ENCODE results near the gene INPP4A.

Gene INPP4A

GRCh38 chr2:98474979-98475632 is 30.4 kb downstream of the INPP4A start:
- H3K4me3 ChIP-seq (ENCODE audit: low read depth, low read length): no peak overlapping the region

- H3K4me3 ChIP-seq (ENCODE audit: low read depth, low read length): no peak overlapping the region
Observed at GRCh38 chr2:98476192-98476868, 31.7 kb downstream of the INPP4A start.

GRCh38 chr2:98477036-98477435 is 32.4 kb downstream of the INPP4A start:
- H3K4me3 ChIP-seq (ENCODE audit: low read depth, low read length): no peak overlapping the region

GRCh38 chr2:98477506-98477905 is 32.8 kb downstream of the INPP4A start:
- H3K4me3 ChIP-seq (ENCODE audit: low read depth, low read length): no peak overlapping the region

- no peak overlapping the region for H3K4me3 ChIP-seq (ENCODE audit: low read depth, low read length)
Observed at GRCh38 chr2:98478088-98478551, 33.5 kb downstream of the INPP4A start.

GRCh38 chr2:98478907-98479306 is 34.2 kb downstream of the INPP4A start:
- H3K4me3 ChIP-seq (ENCODE audit: low read depth, low read length): no peak overlapping the region

GRCh38 chr2:98479371-98479770 is 34.7 kb downstream of the INPP4A start:
- H3K4me3 ChIP-seq (ENCODE audit: low read depth, low read length): no peak overlapping the region

- no peak overlapping the region for H3K4me3 ChIP-seq (ENCODE audit: low read depth, low read length)
Observed at GRCh38 chr2:98479959-98480524, 35.4 kb downstream of the INPP4A start.

GRCh38 chr2:98480598-98480997 is 35.9 kb downstream of the INPP4A start:
- no peak overlapping the region for H3K4me3 ChIP-seq (ENCODE audit: low read depth, low read length)

- no peak overlapping the region for H3K4me3 ChIP-seq (ENCODE audit: low read depth, low read length)
Observed at GRCh38 chr2:98482362-98482761, 37.7 kb downstream of the INPP4A start.

- H3K4me3 ChIP-seq (ENCODE audit: low read depth, low read length): no peak overlapping the region
Observed at GRCh38 chr2:98483257-98483861, 38.7 kb downstream of the INPP4A start.

- no peak overlapping the region for H3K4me3 ChIP-seq (ENCODE audit: low read depth, low read length)
Observed at GRCh38 chr2:98484121-98484557, 39.5 kb downstream of the INPP4A start.

- no peak overlapping the region for H3K4me3 ChIP-seq (ENCODE audit: low read depth, low read length)
Observed at GRCh38 chr2:98484652-98485452, 40.2 kb downstream of the INPP4A start.

GRCh38 chr2:98485453-98485755 is 40.7 kb downstream of the INPP4A start:
- H3K4me3 ChIP-seq (ENCODE audit: low read depth, low read length): no peak overlapping the region

- no peak overlapping the region for H3K4me3 ChIP-seq (ENCODE audit: low read depth, low read length)
Observed at GRCh38 chr2:98486374-98486981, 41.8 kb downstream of the INPP4A start.

GRCh38 chr2:98487101-98487805 is 42.6 kb downstream of the INPP4A start:
- no peak overlapping the region for H3K4me3 ChIP-seq (ENCODE audit: low read depth, low read length)

- H3K4me3 ChIP-seq (ENCODE audit: low read depth, low read length): no peak overlapping the region
Observed at GRCh38 chr2:98487806-98488189, 43.1 kb downstream of the INPP4A start.

GRCh38 chr2:98488252-98488651 is 43.6 kb downstream of the INPP4A start:
- no peak overlapping the region for H3K4me3 ChIP-seq (ENCODE audit: low read depth, low read length)

- H3K4me3 ChIP-seq (ENCODE audit: low read depth, low read length): no peak overlapping the region
Observed at GRCh38 chr2:98489486-98489885, 44.8 kb downstream of the INPP4A start.
